ENCODE measurements around the gene VN1R5.

DNA sequence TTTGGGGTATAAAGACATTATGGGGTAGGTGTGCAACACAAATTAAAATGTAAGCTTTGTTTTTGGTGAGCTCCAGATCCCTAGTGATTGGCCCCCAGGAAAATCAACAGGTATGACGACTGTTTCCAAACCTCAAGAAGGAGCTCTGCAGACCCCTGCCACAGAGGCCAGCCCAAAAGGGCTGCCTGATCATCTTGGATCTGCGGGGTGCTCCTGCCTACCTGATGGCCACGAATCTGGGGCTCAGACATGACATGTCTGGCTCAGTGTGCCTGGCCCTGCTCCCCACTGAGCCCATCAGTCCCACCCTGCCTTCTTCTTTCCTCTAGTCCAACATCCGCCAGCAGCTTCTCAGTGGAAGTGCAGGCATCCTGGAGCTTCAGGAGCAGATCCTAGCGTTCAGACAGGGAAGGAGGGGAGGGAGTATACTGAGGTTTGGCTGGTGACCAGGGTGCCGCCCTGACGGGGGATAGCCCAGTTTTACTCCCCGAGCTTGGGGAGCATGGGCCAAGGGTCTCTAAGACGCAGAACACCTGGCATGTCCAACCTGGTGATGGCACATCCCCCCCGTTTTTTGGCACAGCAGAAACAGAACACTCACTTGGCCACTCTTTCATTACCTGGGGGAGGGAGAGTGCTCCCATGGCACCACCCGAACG is 44.0 kb downstream of the VN1R5 start:
- TF ChIP-seq, protein P1, sequence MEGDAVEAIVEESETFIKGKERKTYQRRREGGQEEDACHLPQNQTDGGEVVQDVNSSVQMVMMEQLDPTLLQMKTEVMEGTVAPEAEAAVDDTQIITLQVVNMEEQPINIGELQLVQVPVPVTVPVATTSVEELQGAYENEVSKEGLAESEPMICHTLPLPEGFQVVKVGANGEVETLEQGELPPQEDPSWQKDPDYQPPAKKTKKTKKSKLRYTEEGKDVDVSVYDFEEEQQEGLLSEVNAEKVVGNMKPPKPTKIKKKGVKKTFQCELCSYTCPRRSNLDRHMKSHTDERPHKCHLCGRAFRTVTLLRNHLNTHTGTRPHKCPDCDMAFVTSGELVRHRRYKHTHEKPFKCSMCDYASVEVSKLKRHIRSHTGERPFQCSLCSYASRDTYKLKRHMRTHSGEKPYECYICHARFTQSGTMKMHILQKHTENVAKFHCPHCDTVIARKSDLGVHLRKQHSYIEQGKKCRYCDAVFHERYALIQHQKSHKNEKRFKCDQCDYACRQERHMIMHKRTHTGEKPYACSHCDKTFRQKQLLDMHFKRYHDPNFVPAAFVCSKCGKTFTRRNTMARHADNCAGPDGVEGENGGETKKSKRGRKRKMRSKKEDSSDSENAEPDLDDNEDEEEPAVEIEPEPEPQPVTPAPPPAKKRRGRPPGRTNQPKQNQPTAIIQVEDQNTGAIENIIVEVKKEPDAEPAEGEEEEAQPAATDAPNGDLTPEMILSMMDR (conservative IDR thresholded peaks at IDR 0.05 in 1 of 2, IDR thresholded peaks at IDR 0.05 in 1 of 2; ENCODE audit: extremely low read depth in 1 of 2, insufficient read depth in 1 of 2, low read depth in 1 of 2, low read length in 2 of 2), result no peak
- no peak for TF ChIP-seq EZH2 (IDR thresholded peaks at IDR 0.05; ENCODE audit: borderline replicate concordance, low read length)

All from mammary epithelial cell (primary cell).